HT1080 (cell line): ENCODE data around the gene SFXN5. TPM values are rescaled to one million over a fixed set of nuclear protein-coding genes. Genes with fewer than 3 reads are reported as not detected.

Experiments used
- DNase-seq: peaks from one replicate; pipeline ENCODE4 v3.0.0-alpha.2; 2015; ENCODE audit warnings: low read depth
- total RNA-seq: library from RNA; depleted of rRNA; stranded (reverse); fragments of >200 nt; shearing (Covaris generic); gene quantifications from 2 replicates; pipeline ENCODE4 v1.2.3, GENCODE V29; 2014

SFXN5 gene
- total RNA-seq, 1 experiment from 2014 or later = 13.8 TPM

DNA sequence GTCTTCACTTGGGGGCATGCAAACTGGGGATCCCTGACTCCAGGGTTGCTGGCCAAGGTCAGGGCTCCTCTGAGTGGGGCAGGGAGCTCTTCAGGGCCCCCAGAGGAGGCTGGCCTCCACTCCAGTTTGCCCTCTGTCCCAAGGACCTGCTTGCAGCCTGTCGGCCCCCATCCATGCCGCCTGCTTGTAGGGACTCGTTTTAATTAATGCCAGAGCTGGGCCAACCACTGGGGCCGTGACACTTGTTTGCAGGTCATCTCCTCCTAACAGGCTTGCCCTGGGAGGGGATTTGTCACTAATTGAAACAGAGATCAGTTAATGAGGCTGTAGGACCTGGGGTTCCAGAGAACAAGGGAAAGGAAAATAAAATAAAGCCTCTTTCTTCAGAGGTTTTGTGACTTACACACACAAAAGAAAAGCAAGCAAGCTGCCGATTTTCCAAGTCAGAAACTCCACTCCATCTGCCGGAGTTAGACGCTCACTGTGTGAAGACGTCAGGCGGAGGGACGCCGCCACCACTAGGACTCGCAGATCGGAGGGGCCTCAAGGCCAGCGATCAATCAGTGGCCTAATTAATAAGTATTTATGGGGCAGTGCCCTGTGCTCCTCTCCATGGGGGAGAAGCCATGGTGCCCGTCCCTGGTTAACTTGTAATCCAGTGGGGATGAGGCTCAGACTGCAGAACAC, 75.9 kb downstream of the SFXN5 start:
- no peak for DNase-seq

DNA sequence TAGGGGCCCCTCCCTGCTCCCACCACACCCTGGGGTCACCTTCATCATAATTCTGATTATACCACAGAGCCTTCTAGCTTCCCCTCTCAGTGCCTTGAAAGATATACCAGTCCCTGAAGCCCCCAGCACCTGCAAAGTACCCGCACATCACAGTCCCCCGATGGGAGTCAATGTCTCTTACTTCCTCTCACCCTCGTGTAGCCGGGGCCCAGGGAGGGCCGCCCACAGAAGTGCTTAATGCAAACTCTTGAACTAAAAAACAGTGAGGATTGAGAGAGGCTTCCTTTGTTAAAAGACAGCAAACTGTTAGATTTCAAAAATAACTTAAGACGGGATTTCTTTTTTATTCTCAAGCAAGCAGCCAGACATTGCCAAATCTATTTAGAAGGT, 76.5 kb downstream of the SFXN5 start:
- no peak for DNase-seq

DNA sequence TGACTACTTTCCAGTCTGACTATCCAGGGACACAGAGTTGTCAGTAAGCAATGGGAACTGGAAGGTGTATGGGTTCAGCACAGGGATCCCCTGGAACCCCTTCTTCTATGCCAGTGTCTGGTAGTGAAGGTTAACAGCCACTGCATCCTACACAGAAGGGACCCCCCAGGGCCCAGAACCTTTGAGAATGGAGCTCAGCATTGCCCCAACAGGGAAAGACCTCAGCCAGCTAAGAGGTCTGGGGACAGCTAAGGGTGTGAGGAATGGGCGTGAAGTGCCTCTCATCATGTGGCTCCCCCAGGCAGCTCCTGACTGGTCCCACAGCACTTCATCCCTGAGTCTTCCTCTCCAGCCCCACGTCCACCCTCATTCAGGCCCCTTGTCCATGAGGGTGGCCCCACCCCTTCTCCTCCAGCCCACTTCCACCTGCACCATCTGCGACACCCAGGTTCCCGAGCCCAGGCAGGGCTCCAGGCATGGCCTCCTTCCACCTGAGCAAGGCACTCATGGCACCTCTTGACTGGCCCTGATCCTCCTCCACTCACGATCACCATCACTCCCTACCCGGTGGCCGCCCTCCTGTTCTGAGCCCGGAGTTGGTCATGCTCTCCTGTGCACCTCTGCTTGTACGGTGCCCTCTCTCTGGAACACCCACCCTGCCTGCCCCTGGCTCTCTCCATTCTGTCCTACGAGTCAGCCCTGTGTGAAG, 77.1 kb downstream of the SFXN5 start:
- DNase-seq = no peak

DNA sequence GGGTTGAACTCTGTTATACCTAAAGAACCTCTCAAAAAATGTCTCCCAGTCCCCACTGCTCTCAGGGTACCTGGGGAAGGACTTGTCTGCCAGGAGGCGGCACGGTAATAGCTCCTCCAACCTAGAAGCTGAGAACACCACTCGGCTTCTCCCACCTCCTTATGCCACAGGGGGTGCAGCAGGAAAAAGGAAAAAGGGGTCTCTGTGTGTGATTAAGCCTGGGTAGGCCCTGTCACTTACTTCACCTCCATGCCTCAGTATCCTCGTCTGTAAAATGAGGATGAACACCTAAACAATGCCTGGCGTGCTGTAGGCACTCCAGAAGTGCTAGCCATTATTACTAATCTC, 77.6 kb downstream of the SFXN5 start:
- DNase-seq = no peak

DNA sequence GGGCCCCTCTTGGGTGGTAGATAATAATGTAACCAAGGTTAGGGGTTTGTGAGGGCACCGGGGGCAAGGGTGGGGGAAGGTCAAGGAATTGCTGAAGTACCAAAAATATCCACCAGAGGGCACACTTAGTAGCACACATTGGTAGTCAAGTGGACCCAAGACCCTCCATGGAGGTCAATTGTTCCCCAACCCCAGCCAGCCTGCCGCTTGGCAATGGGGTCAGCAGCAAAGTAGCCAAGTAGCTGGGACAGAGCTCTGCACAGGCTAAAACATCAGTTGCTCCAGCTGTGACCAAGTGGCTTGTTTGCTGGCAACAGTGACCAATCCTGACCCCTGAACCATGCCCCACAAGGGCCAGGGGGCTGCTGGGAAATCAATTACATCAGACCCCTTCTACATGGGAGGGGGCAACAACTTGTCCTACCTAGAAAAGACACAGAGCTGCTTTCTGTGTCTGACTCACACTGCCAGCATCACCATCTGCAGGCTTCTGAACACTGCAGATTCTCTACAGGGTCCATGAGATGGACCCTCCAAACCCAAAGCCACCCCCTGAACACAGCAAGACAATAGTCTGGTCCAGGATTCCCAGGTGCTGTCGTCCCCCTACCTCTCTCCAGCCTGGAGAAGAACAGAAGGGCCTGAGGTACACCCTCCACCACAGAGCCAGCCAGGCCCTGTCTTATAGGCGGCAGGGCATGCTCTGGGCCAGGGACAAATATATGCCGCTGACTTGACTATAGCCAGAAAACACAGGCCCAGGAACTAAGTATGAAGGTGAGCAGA, 78.2 kb downstream of the SFXN5 start:
- peak; percentile 34 for DNase-seq

DNA sequence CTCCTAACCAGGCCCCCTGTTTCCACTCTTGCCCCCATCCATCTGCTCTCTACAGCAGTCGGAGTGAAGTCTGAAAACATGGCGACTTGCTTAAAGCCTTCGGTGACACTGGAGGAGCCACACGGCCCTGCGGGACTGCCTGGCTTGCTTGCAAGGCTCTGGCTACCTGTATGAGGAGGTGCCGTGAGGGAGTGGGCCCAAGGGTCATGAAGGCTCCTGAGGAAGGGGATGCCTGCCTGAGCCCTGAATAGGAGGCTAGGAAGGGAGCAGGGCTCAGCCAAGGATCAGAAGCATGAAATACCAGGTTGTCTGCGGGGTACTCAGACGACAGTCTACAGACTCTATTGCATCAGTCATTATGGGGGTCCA, 78.8 kb downstream of the SFXN5 start:
- no peak for DNase-seq

DNA sequence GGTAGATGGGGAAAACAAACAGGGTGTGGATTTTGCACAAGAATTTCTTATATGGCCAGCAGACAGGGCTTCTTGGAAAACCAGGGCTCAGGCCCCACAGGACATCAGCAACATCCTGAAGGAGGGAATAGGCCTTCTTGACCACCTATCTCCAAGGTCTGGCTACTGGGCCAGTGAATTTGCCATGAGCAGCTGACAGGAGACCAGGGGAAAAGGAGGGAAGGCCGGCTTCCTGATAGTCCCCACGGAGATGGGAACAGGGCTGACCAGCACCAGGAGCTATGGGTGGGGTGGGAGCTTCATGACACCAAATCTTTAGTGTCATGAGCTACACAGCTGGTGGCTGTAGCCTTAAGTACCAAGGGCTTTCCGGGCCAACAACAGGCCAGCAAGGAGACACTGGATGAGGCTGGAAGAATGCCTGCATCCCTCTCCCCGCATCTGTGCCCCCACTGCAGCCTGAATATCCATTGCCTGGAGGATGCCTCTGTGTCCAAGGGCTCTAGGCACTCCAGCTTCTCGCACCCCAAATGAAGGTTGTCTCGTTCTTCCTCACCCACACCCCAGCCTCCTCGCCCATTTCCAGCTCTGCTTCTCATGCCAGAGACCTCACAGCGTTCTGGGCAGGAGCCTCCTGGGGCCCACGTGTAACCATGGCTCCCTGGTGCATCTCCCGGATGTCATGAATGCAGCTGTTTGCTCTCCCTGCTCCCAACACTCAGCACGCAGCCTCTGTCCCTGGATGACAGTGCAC, 79.4 kb downstream of the SFXN5 start:
- DNase-seq = no peak

DNA sequence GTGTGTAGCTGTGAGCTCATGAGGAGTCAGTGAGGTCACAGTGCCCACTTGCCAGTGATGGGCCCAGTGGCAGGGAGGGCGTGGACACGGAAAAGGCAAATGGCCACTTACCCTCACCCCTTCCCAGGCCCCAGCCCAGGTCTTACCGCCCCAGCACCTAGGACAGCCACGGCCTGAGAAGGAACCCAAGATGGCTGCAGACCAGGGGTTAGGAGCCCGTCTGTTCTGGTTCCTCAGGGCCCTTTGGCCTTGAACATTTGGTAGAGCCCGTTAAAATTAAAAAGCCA, 80.1 kb downstream of the SFXN5 start:
- no peak for DNase-seq

DNA sequence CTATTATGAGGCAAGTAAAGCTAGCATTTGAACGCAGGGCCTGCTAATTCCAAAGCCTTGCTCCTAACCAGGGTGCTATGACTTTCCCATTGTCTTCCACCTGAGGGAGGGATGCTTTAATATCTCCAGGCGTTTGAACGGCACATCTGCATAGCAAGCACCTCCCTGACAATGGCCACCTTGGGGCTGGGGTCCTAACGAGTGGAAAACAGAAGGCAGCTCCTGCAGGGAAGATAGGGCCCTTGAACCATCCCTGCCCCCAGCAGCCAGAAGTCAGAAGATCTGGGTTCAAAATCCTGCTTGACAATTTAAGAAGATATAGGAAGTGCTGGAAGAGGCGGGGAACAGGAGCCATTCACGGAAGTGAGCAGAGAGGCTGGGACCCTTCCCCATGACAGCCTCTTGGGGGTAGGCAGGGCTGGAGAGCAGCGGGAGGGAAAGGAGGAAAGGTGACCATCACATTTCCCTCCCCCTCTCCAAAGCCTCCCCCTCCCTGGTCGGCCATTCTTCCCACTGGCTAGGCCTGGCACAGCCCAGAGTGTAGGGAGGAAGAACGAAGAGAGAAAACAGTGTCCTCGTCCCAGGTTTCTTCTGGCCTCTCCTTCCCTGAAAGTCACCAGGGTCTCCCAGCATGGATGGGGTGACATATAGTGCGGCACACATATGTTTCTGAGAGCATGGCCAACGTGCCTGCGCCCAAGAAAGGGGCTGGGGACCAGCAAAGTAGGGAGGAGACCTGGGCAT, 80.6 kb downstream of the SFXN5 start:
- no peak for DNase-seq

DNA sequence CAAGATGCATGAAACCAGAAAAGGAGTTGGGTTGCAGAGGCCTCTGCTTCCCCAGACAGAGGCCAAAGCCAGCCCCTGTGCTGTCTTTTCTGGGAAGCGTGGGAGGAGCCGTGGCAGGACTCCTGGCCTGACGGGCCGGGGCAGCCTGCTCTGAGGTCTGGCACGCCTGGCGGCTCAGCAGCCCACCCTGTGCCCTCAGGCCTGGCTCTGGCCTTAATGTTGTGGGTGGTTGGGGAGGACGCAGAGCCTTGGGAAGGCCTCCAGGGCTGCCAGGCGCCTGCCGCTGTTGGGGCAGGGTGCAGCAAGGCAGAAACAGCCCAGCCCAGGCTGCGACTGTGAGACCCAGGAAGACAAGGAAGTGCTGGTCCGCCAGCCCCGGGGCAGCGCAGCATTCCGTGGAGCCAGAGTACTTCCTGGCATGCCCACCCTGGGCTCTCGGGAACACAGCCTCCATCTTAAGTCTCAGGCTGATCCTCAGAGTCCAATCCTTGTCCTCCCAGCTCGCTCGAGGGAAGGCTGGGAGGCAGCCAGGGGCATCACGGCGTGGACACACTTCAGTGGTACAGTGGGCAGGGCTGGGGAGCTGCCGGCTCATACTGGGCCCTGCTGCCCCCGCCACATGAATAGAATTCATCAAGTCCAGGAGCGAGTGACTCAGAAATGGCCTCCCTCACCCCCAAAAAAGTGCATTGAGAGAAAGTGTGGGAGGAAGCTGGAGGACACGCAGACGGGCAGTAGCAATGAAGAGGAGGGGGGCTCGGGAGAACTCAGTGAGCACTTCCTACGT, 81.5 kb downstream of the SFXN5 start:
- DNase-seq = no peak

DNA sequence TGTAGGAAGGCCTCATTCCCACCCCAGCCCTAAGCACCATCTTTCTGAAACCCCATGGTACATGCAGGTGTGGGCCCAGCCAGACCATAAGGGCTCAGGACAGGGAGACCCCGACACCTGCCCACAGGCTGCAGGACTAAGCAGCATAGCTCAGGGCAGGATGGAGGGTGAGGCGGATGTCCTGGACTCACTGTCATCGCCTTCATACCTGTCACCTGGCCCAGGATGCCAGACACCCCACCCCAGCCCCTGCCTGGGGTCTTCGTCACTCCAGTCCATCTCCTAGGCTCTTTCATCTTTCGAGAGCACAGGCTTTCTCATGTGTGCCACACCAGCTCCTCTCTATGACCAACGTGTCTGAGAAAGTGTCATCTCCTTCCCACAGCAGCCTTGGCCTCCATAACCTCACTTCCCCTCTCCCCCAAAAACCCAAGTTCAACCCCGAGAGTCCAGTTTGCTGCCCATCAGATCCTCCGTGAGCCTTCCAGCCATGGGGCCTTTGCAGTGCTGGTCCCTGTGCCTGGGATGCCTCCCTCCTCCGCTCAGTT, 82.7 kb downstream of the SFXN5 start:
- DNase-seq = no peak

DNA sequence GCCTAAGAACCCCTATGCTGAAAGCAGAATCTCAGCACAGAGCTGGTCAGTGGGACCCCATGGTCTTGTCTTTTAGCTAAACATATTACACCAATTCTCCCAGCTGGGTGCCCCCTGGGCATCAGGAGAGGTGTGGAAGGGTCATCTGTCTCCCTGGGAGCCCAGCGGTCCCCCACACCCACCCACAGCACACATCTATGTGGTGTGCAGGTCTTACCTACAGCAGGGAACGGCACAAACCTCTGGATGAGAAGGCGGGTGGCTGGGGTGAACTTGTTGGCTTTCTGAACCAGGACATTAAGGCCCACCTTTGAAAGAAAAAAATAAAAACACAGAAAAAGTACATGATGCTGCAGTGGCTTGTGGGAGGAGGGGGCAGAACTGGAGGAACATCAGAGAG, 83.5 kb downstream of the SFXN5 start:
- no peak for DNase-seq

DNA sequence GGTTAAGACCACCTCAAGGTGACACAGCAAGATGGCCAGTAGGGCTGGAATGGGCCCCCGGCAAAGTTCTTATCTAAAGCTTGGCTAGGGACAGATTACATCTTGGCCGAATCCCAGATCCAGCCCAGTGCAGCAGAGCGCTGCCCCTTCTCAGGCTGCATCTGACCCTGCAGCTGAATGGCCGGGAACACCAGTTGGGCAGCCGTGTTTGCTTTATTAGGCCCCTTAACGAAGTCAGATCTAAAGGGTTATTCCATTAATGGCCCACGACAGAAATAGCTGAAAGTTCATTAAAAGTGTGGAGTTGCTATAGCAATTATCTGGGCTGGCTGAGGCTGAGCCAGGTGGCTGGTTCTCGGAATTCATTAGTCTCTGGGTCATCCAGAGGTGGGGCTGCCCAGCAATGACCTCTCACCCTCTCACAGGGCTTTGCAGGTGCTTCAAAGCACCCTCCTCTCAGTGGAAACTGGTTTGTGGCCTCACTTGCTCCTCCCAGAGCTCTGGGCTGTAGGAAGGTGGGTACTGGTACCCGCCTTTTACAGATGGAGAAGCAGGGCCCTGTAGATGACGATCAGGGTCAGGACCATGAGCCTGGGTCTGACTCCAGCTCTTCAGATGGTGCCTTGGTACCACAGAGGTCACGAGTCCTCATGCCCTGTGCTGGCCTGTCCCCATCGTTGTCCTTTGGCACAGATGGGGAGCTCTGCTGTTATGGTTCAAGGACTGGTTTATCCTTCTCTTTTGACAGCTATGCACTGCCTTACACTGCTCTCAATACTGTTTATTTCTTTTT, 85.4 kb downstream of the SFXN5 start:
- DNase-seq = no peak

DNA sequence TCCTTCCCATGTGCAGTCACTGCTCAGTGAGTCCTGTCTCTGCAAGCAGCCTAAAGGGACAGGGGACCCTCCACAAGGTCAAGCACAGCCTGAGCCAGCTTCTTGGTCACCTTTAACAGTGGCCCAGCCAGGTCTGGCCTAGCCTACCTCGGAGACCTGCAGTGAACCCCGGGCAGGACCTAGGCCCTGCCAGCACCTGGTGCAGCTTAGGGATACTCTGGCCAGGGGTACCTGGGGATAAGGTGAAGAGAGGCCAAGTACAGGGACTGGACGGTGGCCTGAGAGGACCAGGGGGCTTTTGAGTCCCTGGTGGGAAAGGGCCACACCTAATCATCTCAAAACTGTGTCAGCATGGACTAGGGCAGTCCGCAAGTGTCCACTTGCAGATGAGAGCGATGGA, 86.4 kb downstream of the SFXN5 start:
- no peak for DNase-seq

DNA sequence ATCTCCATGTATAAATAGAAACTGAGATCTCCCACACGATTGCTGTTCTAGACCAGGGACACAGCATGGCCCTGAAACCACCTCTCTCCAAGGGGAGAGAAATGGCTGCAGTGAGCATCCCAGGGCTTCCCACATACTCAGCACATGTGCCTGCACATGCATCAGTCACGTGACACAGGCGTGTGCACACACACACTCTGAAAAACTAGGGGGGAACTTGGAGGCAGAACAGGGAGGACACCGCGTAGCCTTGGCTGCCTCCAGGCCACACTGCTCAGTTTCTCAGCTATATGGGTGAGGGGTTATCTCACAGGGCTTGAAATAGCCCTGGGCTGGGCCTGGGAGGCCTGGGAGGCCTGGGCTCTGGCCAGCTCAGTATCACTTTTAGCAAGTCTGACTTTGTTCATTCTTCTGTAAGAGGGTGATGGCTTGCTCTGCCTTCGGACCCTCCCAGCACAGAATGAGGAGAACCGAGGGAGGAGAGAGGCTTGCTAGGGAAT, 87.3 kb downstream of the SFXN5 start:
- no peak for DNase-seq

DNA sequence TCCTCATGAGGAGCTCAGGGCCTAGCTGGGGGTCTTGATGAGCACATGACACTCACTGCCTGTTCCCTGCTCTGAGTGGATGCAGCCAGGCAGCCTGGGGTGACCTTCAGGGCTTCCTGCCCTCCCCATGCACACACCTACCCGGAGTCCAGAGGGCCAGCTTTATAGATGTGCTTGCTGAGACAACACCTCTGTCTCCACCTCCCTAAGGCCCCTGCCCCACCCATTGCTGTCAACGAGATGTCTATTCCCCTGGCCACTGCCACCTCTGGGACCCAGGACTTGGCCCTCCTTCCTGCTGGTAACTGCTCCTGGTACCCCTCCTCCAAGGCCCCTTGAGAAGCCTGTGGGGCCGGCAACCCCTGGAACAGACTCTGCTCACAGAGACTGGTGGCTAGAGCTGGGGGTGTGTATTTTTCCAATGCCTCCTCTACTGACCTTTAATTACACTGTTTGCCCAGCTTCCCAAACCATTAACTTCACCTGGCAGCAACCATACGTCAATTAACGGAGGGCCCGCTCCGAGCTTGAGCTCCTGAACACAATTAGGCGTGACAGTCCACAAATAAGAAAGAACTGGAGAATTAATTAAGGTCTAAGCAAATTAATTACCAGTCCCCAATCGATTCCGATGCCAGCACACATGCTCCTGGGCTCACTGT, 87.9 kb downstream of the SFXN5 start:
- DNase-seq = no peak

DNA sequence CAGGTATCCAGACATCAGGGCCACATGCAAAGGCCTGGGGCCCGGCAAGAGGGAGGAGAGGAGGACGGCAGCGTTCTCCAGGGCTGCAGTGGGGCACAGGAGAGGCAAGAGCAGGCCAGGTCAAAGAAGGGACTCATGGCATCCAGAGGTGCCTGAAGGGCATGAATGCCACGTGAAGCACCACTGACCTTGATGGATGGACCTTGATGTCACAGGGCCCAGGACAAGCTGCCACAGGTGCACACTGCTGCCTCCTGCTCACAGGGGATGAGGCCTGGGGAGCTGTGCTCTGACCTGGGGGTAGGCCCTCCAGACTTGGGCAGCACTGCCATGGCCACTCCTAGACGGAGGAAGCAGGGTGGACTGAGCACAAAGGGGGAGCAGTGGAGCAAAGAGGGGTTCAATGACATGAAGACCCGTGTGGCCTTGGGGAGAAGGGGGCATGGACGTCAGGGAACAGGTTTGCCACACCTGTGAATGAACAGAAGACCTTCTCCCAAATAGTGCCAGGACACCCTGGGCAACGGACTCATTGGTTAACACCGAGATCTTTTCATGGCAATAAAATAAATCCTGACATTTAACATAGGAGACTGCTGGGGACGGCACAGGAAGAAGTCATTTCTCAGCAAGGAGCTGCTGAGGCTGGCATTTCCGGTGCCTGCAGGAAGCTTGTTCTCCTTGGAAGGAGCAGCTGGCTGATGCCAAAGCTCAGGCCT, 88.6 kb downstream of the SFXN5 start:
- DNase-seq = no peak

DNA sequence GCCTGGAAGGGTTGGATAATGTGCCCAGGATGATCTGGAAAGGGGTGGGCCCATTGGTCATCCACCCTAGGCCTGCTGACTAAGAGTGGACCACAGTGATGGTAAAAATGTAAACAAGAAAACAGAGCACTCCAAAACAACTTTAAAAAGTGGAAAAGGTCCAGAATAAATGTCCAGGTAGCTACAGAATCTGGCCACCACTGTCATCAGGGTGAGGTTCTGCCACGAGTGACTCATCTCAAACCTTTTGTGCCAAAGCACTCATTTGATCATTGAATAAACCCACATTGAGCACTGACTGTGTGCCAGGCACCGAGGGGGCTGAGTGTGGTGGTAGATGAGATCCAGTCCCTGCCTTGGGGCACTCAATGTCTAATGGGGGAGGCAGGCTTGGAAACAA, 89.3 kb downstream of the SFXN5 start:
- no peak for DNase-seq
